Renal cortex interstitium (tissue), 15 donors: Measurements from ENCODE around the gene CHKB. TPM values are rescaled to one million over a fixed set of nuclear protein-coding genes. Genes with fewer than 3 reads are reported as not detected.

Source experiments
- DNase-seq, 11 donors: peaks; one replicate each; pipeline ENCODE4 v3.0.0-alpha.2; 2013; ENCODE audit warnings: low read depth in 9 of 11, low spot score in 4 of 11; ENCODE audit errors: extremely low read depth in 1 of 11
- long read RNA-seq, 16 experiments: transcript quantifications; one replicate each; lab custom pipeline, GENCODE V29; 2026
- polyA plus RNA-seq, 3 donors: library from polyadenylated mRNA; unstranded; fragments of 120-200 nt; gene quantifications; one replicate each; pipeline ENCODE4 v1.2.1, GENCODE V29; 2013; ENCODE audit not compliant: insufficient read length in 3 of 3

CHKB gene
- 100 to 1,000 TPM in 1 of 3 donors, 10 to 100 TPM in 2; 82.4 to 118 (median 86.6) TPM for polyA plus RNA-seq
- long read RNA-seq, donor 1, partial matches to known transcripts, result 0 of 10 reads
- long read RNA-seq, donor 1, other reads (novel, unspliced or antisense), result 0 of 10 reads
- long read RNA-seq, donor 2, transcript CHKB-201 (11 exons, 1,638 nt), result major isoform, 6 of 8 reads
- long read RNA-seq, donor 2, partial matches to known transcripts, result 0 of 8 reads
- long read RNA-seq, donor 2, other reads (novel, unspliced or antisense), result 0 of 8 reads
- long read RNA-seq, donor 3, transcript CHKB-201 (11 exons, 1,638 nt), result major isoform, 15 of 19 reads
- long read RNA-seq, donor 3, partial matches to known transcripts, result 0 of 19 reads
- long read RNA-seq, donor 3, other reads (novel, unspliced or antisense), result 0 of 19 reads
- long read RNA-seq, donor 4, transcript CHKB-201 (11 exons, 1,638 nt), result major isoform, 11 of 20 reads
- long read RNA-seq, donor 4, transcript CHKB-212 (9 exons, 2,069 nt), result minor isoform, 5 of 20 reads
- long read RNA-seq, donor 4, partial matches to known transcripts, result 0 of 20 reads
- long read RNA-seq, donor 4, other reads (novel, unspliced or antisense), result 0 of 20 reads
- long read RNA-seq, donor 5, transcript CHKB-201 (11 exons, 1,638 nt), result major isoform, 11 of 18 reads
- long read RNA-seq, donor 5, partial matches to known transcripts, result 0 of 18 reads
- long read RNA-seq, donor 5, other reads (novel, unspliced or antisense), result 0 of 18 reads
- long read RNA-seq, donor 6, transcript CHKB-201 (11 exons, 1,638 nt), result major isoform, 7 of 11 reads
- long read RNA-seq, donor 6, partial matches to known transcripts, result 0 of 11 reads
- long read RNA-seq, donor 6, other reads (novel, unspliced or antisense), result 0 of 11 reads
- long read RNA-seq, donor 7, transcript CHKB-201 (11 exons, 1,638 nt), result major isoform, 6 of 8 reads
- long read RNA-seq, donor 7, partial matches to known transcripts, result 0 of 8 reads
- long read RNA-seq, donor 7, other reads (novel, unspliced or antisense), result 0 of 8 reads
- long read RNA-seq, donor 8, transcript CHKB-201 (11 exons, 1,638 nt), result major isoform, 10 of 28 reads
- long read RNA-seq, donor 8, partial matches to known transcripts, result 9 of 28 reads
- long read RNA-seq, donor 8, other reads (novel, unspliced or antisense), result 0 of 28 reads
- long read RNA-seq, donor 9, transcript CHKB-201 (11 exons, 1,638 nt), result major isoform, 10 of 13 reads
- long read RNA-seq, donor 9, partial matches to known transcripts, result 0 of 13 reads
- long read RNA-seq, donor 9, other reads (novel, unspliced or antisense), result 0 of 13 reads
- long read RNA-seq, donor 10, transcript CHKB-201 (11 exons, 1,638 nt), result major isoform, 6 of 56 reads
- long read RNA-seq, donor 10, partial matches to known transcripts, result 23 of 56 reads
- long read RNA-seq, donor 10, other reads (novel, unspliced or antisense), result 25 of 56 reads
- long read RNA-seq, donor 11, transcript CHKB-201 (11 exons, 1,638 nt), result major isoform, 9 of 10 reads
- long read RNA-seq, donor 11, partial matches to known transcripts, result 0 of 10 reads
- long read RNA-seq, donor 11, other reads (novel, unspliced or antisense), result 0 of 10 reads
- long read RNA-seq, donor 12, partial matches to known transcripts, result 0 of 4 reads
- long read RNA-seq, donor 12, other reads (novel, unspliced or antisense), result 0 of 4 reads
- long read RNA-seq, donor 13, transcript CHKB-201 (11 exons, 1,638 nt), result major isoform, 14 of 28 reads
- long read RNA-seq, donor 13, transcript CHKB-212 (9 exons, 2,069 nt), result minor isoform, 5 of 28 reads
- long read RNA-seq, donor 13, partial matches to known transcripts, result 0 of 28 reads
- long read RNA-seq, donor 13, other reads (novel, unspliced or antisense), result 5 of 28 reads
- long read RNA-seq, donor 14, transcript CHKB-201 (11 exons, 1,638 nt), result major isoform, 12 of 14 reads
- long read RNA-seq, donor 14, partial matches to known transcripts, result 0 of 14 reads
- long read RNA-seq, donor 14, other reads (novel, unspliced or antisense), result 0 of 14 reads
- long read RNA-seq, donor 15, transcript CHKB-201 (11 exons, 1,638 nt), result major isoform, 5 of 7 reads
- long read RNA-seq, donor 15, partial matches to known transcripts, result 0 of 7 reads
- long read RNA-seq, donor 15, other reads (novel, unspliced or antisense), result 0 of 7 reads
- long read RNA-seq, donor 16, transcript CHKB-201 (11 exons, 1,638 nt), result major isoform, 15 of 32 reads
- long read RNA-seq, donor 16, transcript CHKB-212 (9 exons, 2,069 nt), result minor isoform, 10 of 32 reads
- long read RNA-seq, donor 16, partial matches to known transcripts, result 0 of 32 reads
- long read RNA-seq, donor 16, other reads (novel, unspliced or antisense), result 0 of 32 reads

- DNase-seq, result peak; percentile 90 to 98 (median 96)
Observed at GRCh38 chr22:50582493-50583293, at the start of gene CHKB. Gene CHKB (minus strand): TSS chr22:50582849. CDS start chr22:50582781, 68 bp downstream.

- DNase-seq, result no peak
Observed at GRCh38 chr22:50630376-50630775, 47.7 kb upstream of the CHKB start.

- DNase-seq, result no peak
Observed at GRCh38 chr22:50628543-50629134, 46.0 kb upstream of the CHKB start.

- DNase-seq, result peak in 7 of 11 donors; percentile 50 to 70 (median 67)
Observed at GRCh38 chr22:50627642-50628542, 45.2 kb upstream of the CHKB start, which contains the start of gene ARSA. Gene ARSA (minus strand): TSS chr22:50628152. CDS start chr22:50627779, 373 bp downstream.

GRCh38 chr22:50626850-50627641 is 44.4 kb upstream of the CHKB start:
- no peak for DNase-seq

GRCh38 chr22:50626314-50626849 is 43.7 kb upstream of the CHKB start:
- no peak for DNase-seq

GRCh38 chr22:50625568-50626313 is 43.1 kb upstream of the CHKB start:
- no peak for DNase-seq

GRCh38 chr22:50625131-50625567 is 42.5 kb upstream of the CHKB start:
- DNase-seq, result no peak

- DNase-seq, result no peak
Observed at GRCh38 chr22:50624347-50625130, 41.9 kb upstream of the CHKB start.

- no peak for DNase-seq
Observed at GRCh38 chr22:50622723-50623327, 40.2 kb upstream of the CHKB start.

- DNase-seq, result no peak
Observed at GRCh38 chr22:50621948-50622722, 39.5 kb upstream of the CHKB start.
